ELR (cell line): ENCODE data around the gene SPATS2L.

Experiments
- DNase-seq: peaks from one replicate; pipeline ENCODE4 v3.0.0-alpha.2; 2015; ENCODE audit warnings: low read depth

The SPATS2L gene

GRCh38 chr2:200297989-200298388 is 8.5 kb upstream of the SPATS2L start:
- no peak for DNase-seq

GRCh38 chr2:200298816-200299215 is 7.7 kb upstream of the SPATS2L start:
- DNase-seq, result no peak

- DNase-seq, result no peak
Observed at GRCh38 chr2:200300065-200300464, 6.4 kb upstream of the SPATS2L start.

GRCh38 chr2:200300638-200301314 is 5.7 kb upstream of the SPATS2L start:
- peak; percentile 91 for DNase-seq

GRCh38 chr2:200301953-200302858 is 4.3 kb upstream of the SPATS2L start:
- peak; percentile 82 for DNase-seq

- peak; percentile 98 for DNase-seq
Observed at GRCh38 chr2:200302940-200303727, 3.4 kb upstream of the SPATS2L start.

- peak; percentile 65 for DNase-seq
Observed at GRCh38 chr2:200305797-200306195, 697 bp upstream of the SPATS2L start.

GRCh38 chr2:200306931-200307723 is 634 bp downstream of the SPATS2L start:
- DNase-seq, result peak; percentile 60

- peak; percentile 57 for DNase-seq
Observed at GRCh38 chr2:200307724-200308545, 1.4 kb downstream of the SPATS2L start.

GRCh38 chr2:200308546-200309295 is 2.2 kb downstream of the SPATS2L start:
- peak; percentile 54 for DNase-seq

GRCh38 chr2:200309296-200310049 is 3.0 kb downstream of the SPATS2L start:
- DNase-seq, result no peak

GRCh38 chr2:200310545-200310971 is 4.1 kb downstream of the SPATS2L start:
- peak; percentile 77 for DNase-seq

- DNase-seq, result peak; percentile 46
Observed at GRCh38 chr2:200311139-200311538, 4.6 kb downstream of the SPATS2L start.

GRCh38 chr2:200314976-200315567 is 8.6 kb downstream of the SPATS2L start:
- DNase-seq, result peak; percentile 58

GRCh38 chr2:200317975-200318374 is 11.5 kb downstream of the SPATS2L start:
- no peak for DNase-seq

- no peak for DNase-seq
Observed at GRCh38 chr2:200318940-200319435, 12.5 kb downstream of the SPATS2L start.

GRCh38 chr2:200319548-200320337 is 13.2 kb downstream of the SPATS2L start:
- peak; percentile 84 for DNase-seq

- peak; percentile 41 for DNase-seq
Observed at GRCh38 chr2:200320344-200320743, 13.9 kb downstream of the SPATS2L start.
